DMS79 (cell line): ENCODE results near the gene STING1.
A peak's percentile ranks its signal among the peaks of the same experiment; 100 is the strongest.
"Not testable (repeated sequence)": the region's sequence is repeated elsewhere in the genome, so short reads cannot be mapped to it uniquely, and the experiment has no call there.

Experiments
- DNase-seq: peaks from one replicate; lab custom pipeline; 2025; lab: John Stamatoyannopoulos, UW

Gene STING1

DNA sequence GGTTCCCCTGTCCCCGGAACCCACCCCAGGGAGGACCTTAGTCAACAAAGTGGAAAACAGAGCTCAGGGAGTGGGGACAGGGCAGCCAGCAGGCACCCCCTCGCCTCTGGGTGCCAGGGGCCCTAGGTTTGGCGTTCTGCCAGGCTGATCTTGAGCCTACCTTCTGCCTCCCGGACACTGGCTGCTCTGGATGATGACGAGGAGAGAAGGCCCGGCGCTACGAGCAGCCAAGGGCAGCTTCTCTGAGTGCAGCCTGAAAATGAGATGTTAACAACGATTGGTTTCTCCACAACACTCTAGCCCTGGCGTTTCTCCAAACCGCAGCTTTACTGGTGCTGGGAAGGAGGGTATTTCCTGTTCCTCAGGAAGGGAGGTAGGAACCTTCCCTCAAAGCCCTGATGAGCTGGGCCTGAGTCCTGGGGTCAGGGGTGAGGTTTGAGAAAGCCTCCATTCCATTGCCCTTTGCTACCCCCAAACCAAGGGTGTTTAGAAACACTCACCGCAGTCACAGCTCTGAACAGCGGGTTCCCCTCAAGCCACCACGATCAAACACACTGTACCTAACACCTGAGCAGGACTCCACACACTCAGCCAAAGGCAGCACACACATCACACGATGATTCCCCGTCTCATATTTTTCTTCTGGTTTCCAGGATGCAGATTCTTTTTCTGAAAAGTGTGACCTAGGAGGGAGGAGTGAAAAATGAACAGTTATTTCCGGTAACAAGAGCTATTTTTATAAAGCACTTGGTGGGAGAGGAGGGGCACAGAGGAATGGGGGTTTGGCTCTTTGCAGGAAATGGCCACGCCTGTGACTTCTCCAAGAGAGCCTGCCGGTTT, at the start of gene STING1:
Gene STING1, minus strand, starts transcription at position 709 of the 840 bp plus-strand sequence. CDS start 1,054 bp downstream, outside the sequence.
- peak; percentile 84 for DNase-seq

GRCh38 chr5:139531772-139532169, 49.2 kb upstream of the STING1 start:
- no peak for DNase-seq

GRCh38 chr5:139530079-139530478, 47.5 kb upstream of the STING1 start:
- not testable (repeated sequence) for DNase-seq

DNA sequence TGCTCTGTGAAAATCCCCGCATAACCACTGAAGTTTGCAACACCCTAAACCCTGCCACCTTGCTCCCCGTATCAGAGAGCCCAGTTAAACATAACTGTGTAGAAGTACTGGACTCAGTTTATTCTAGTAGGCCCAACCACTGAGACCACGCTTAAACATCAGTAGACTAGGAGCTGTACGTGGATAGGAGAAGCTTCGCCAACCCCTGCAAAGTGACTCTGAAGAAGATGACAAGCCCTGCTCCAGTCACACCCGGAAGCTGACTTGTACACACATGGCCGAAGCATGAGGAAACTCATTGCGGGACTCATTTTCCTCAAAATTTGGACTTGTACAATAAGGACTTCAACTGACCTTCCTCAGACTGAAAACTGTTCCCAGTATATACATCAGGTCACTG, 46.1 kb upstream of the STING1 start:
- DNase-seq: not testable (repeated sequence)

GRCh38 chr5:139527896-139528467, 45.4 kb upstream of the STING1 start:
- not testable (repeated sequence) for DNase-seq

- not testable (repeated sequence) for DNase-seq
These were observed 44.5 kb upstream of the STING1 start for GRCh38 chr5:139527090-139527470.

DNA sequence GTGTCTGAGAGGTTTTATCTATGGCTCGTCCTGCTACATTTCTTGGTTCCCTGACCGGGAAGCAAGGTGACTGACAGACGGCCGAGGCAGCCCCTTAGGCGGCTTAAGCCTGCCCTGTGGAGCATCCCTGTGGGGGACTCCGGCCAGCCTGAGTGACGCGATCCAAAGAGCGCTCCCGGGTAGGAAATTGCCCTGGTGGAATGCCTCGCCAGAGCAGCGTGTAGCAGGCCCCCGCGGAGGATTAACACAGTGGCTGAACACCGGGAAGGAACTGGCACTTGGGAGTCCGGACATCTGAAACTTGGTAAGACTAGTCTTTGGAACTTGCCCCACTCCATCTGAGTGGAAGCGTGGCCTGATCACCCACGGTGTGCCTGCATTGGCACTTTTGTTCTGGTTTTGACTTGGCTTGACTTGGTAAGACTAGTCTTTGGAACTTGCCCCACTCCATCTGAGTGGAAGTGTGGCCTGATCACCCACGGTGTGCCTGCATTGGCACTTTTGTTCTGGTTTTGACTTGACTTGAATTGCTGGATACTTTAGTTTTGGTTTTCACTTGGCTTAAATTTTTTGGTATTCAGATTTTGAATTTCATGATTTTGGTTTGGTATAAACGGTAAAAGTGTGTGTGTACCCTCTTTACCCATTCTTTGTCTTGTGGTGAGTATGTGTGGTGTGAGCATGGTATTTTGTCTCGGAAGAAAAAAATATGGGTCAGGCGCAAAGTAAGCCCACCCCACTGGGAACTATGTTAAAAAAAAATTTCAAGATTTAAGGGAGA, 43.9 kb upstream of the STING1 start:
- not testable (repeated sequence) for DNase-seq

DNA sequence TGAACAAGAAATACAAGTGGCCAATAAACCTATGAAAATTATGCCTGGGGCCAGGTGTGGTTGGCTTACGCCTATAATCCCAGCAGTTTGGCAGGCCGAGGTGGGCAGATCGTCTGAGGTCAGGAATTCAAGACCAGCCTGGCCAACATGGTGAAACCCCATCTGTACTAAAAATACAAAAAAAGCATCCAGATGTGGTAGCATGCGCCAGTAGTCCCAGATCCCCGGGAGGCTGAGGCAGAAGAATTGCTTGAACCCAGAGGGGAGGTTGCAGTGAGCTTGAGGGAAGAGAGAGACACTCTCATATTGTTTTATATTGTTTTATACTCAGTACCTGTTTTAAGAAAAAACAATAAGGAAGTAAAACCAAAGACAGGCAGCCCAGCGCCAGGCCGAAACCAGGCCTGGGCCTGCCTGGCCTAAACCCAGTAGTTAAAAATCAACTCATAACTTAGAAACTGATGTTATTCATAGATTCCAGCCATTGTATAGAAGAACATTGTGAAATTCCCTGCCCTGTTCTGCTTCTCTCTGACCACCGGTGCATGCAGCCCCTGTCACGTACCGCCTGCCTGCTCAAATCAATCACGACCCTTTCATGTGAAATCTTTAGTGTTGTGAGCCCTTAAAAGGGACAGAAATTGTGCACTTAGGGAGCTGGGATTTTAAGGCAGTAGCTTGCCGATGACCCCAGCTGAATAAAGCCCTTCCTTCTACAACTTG, 43.2 kb upstream of the STING1 start:
- DNase-seq: not testable (repeated sequence)

- no peak for DNase-seq
These were observed 42.5 kb upstream of the STING1 start for GRCh38 chr5:139524940-139525585.

DNA sequence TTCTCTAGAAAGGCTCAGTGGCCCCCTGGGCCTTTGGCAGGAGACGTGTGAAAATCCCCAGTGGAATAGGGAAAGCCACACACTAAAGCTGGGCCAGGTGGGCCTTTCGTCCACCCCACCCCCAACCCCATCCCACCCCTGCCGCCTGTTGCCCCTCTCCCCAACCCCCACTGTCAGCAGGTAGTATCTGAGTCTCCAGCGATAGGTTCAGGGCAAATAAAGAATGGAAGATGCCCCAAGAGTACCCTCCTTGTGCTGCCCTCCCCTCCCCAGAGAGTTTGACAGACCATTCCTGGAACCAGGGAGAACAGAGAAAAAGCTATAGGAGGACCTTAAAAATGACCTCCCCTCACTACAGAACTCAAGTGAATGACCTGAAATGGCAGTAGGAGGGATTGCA, 41.9 kb upstream of the STING1 start:
- DNase-seq: no peak

DNA sequence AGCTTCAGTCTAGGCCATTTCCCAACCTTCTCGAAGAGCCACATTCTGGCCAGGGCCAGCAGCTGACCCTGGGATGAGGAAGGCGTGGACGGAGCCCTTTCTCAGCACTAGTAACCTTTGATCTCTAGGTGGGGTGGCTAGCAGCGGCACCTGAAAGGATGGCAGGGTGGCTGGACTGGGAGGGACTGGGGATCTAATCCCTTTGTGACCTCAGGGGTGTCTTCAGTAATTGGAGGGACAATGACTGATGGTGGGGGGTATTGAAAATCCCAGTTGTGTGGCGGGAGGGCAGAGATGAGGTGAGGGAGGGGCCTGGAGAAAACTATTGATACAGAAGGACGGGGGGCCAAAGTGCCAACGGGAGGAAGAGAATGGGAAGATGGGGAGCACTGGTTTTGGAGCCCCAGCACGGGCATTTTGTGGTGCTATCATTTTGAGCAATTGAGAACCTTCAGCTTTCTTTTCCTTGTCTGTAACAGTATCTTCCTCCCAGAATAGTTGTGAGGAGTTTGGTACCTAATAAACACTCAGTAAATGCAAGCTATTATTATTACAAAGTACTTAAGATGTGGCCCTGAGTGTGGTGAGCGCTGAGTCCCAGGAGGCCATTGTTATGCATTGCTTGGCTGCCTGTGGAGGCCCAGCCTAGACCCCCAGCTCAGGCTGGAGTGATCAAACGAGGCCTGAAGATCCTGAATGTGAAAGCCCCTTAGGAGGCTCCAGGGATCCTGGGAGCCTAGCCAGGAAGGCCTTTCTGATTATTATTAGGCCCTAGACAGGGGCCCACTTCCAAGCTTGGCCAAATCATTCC, 41.3 kb upstream of the STING1 start:
- DNase-seq: no peak

- peak; percentile 39 for DNase-seq
These were observed 35.4 kb upstream of the STING1 start for GRCh38 chr5:139517683-139518564.

DNA sequence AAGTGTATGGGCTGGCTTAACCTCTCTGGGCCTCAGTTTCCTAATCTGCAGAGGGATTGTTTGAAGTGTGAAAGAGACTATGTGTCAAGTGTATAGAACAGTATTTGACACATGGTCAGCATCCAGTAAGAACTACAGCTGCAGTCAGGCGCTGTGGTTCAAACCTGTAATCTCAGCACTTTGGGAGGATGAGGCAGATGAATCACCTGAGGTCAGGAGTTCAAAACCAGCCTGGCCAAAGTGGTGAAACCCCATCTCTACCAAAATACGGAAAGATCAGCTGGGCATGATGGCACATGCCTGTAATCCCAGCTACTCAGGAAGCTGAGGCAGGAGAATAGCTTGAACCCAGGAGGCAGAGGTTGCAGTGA, 31.9 kb upstream of the STING1 start:
- DNase-seq: no peak

DNA sequence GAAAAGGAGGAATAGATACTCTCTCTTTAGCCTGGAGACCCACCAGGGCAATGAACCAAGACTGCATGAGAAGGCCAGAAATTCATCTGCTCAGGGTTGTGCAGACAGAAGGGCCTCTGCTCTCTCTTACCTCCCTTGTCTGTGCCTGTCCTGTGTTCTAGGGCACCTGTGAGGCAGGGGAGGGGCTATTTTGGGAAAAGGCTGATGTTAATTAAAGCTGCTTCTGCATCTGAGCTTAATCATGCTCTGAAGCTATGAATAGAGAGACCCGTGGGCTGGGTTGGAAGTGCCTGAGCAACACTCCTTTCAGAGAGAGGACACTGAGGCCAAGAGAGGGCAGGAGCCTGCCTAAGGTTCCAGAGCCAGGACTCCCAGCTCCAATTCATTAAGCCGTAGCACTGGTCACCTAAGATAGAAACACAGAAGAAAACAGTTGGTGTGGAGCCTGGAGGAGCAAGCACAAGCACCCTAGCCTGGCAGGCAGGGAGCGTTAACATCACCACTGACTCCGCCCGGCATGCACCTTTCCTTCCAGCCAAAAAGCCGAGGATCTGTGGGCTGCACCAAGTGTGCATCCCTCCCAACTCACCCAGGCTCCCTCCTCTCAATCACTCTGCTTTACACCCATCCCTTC, 31.4 kb upstream of the STING1 start:
- DNase-seq: no peak

DNA sequence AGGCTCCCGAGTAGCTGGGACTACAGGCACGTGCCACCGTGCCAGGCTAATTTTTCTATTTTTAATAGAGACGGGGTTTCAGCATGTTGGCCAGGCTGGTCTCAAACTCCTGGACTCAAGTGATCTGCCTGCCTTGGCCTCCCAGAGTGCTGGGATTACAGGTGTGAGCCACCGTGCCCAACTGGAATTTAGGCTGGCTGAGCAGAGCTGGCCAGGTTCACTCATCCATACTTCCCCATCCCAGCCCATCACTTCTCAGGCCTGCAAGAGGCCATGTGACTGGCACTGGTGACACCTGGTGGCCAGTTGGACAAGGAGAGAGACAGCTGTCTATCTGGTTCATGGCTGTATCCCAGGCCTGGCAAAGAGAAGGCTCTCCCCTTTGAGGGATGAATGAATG, 30.9 kb upstream of the STING1 start:
- DNase-seq: peak; percentile 9

- no peak for DNase-seq
These were observed 30.3 kb upstream of the STING1 start for GRCh38 chr5:139512786-139513390.

DNA sequence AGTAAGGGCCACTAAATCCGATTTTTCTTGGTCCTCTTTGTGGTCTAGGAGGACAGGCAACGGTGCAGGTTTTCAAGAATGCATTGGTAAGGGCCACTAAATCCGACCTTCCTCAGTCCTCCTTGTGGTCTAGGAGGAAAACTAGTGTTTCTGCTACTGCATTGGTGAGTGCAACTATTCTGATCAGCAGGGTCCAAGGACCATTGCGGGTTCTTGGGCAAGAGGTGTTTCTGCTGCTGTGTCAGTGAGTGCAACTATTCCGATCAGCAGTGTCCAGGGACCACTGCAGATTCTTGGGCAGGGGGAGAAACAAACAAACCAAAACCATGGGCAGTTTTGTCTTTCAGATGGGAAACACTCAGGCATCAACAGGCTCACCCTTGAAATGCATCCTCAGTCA, 22.2 kb upstream of the STING1 start:
- DNase-seq: not testable (repeated sequence)

- not testable (repeated sequence) for DNase-seq
These were observed 21.3 kb upstream of the STING1 start for GRCh38 chr5:139503879-139504278.
